Subcutaneous abdominal adipose tissue (tissue), 5 donors: ENCODE measurements around the gene GPR68.
"Not testable (repeated sequence)": the region's sequence is repeated elsewhere in the genome, so short reads cannot be mapped to it uniquely, and the experiment has no call there.

Source experiments
- H3K27ac ChIP-seq: one replicate; pipeline ENCODE4 v1.7.0; 2013; ENCODE audit warnings: low read depth, mild to moderate bottlenecking, inconsistent platforms, low read length, moderate library complexity
- H3K27me3 ChIP-seq, 5 donors: one replicate each; pipeline ENCODE4 v1.7.0; 2013; ENCODE audit warnings: low read length in 5 of 5, inconsistent platforms in 1 of 5; ENCODE audit not compliant: control insufficient read depth in 5 of 5, insufficient read depth in 4 of 5
- H3K36me3 ChIP-seq, 5 donors: one replicate each; pipeline ENCODE4 v1.7.0; 2013; ENCODE audit warnings: low read length in 5 of 5; ENCODE audit not compliant: control insufficient read depth in 5 of 5, insufficient read depth in 5 of 5
- H3K4me1 ChIP-seq, 5 donors: one replicate each; pipeline ENCODE4 v1.7.0; 2013; ENCODE audit warnings: low read length in 5 of 5, mild to moderate bottlenecking in 3 of 5, moderate library complexity in 1 of 5; ENCODE audit not compliant: control insufficient read depth in 5 of 5, insufficient read depth in 5 of 5
- H3K4me3 ChIP-seq, 5 donors: one replicate each; pipeline ENCODE4 v1.7.0; 2013; ENCODE audit warnings: low read length in 5 of 5, low read depth in 1 of 5
- H3K9ac ChIP-seq, 5 donors: one replicate each; pipeline ENCODE4 v1.7.0; 2013; ENCODE audit warnings: low read length in 5 of 5, mild to moderate bottlenecking in 4 of 5, moderate library complexity in 3 of 5
- H3K9me3 ChIP-seq, 5 donors: one replicate each; pipeline ENCODE4 v1.7.0; 2013; ENCODE audit warnings: low read length in 5 of 5; ENCODE audit not compliant: control insufficient read depth in 5 of 5
- donor health status: healthy.
- donor health status: healthy.
- donor health status: healthy.
- donor health status: healthy.
- donor health status: healthy.

GPR68 gene

GRCh38 chr14:91184559-91184958 lies 59.9 kb downstream of the GPR68 start:
- Histone ChIP-seq H3K4me3 (no peak overlapping the region), H3K36me3 (peaks cover 8 to 72% (median 56%) of the 10 kb centered on the region in 5 donors), H3K9me3 (no peaks in the 10 kb centered on the region), H3K4me1 (no peaks in the 10 kb centered on the region), H3K27ac (no peak overlapping the region), H3K27me3 (no peaks in the 10 kb centered on the region), H3K9ac (no peak overlapping the region)

- H3K4me1 ChIP-seq, H3K9me3 ChIP-seq, H3K27ac ChIP-seq, H3K4me3 ChIP-seq, H3K9ac ChIP-seq, H3K27me3 ChIP-seq: not testable (repeated sequence)
- peaks cover 8 to 65% (median 44%) of the 10 kb centered on the region in 5 donors for H3K36me3 ChIP-seq
Measured at GRCh38 chr14:91182753-91183152, 61.8 kb downstream of the GPR68 start.
